ENCODE results near the gene AFMID. TPM values are rescaled to one million over a fixed set of nuclear protein-coding genes. Genes with fewer than 3 reads are reported as not detected.

AFMID gene
- total and polyA plus RNA-seq, 2 donors (not counting 1 experiment from before 2014, with no cell fraction given), result 18.2 to 24.8 TPM

- Histone ChIP-seq H3K27ac (ENCODE audit: low read length in 2 of 2) (no peak overlapping the region), H3K4me3 (ENCODE audit: control extremely low read depth in 1 of 5, extremely low read depth in 1 of 5, insufficient read depth in 1 of 5, low read depth in 2 of 5, low read length in 4 of 5) (no peak overlapping the region), H4K20me1 (ENCODE audit: control insufficient read depth, insufficient read depth, low read length, poor library complexity, severe bottlenecking) (peaks cover 5% of the 10 kb centered on the region), H2AFZ (ENCODE audit: insufficient read depth, low read depth, low read length, poor library complexity, severe bottlenecking) (no peak overlapping the region), H3K36me3 (replicated peaks in 1 of 2; ENCODE audit: control extremely low read depth in 1 of 2, control insufficient read depth in 1 of 2, extremely low read depth in 1 of 2, insufficient read depth in 2 of 2, low read length in 1 of 2) (no peaks in the 10 kb centered on the region), H3K9ac (ENCODE audit: low read length) (no peak overlapping the region), H3K4me2 (replicated peaks; ENCODE audit: low read depth, low read length, poor library complexity, severe bottlenecking) (no peak overlapping the region), H3K79me2 (ENCODE audit: control insufficient read depth, insufficient read depth, low read length) (no peaks in the 10 kb centered on the region), H3K4me1 (ENCODE audit: control insufficient read depth in 2 of 2, insufficient read depth in 2 of 2, low read length in 2 of 2) (peaks cover 43 to 54% of the 10 kb centered on the region in 2 donors), H3K9me3 (ENCODE audit: control extremely low read depth in 1 of 3, control insufficient read depth in 2 of 3, insufficient read depth in 1 of 3, low read length in 2 of 3) (no peaks in the 10 kb centered on the region), H3K27me3 (replicated peaks in 1 of 4; ENCODE audit: control extremely low read depth in 1 of 4, control insufficient read depth in 3 of 4, insufficient read depth in 4 of 4, low read length in 3 of 4) (peaks cover 0 to 6% (median 0%) of the 10 kb centered on the region in 4 experiments)
- DNase-seq (no peak), ATAC-seq (ENCODE audit: low read depth) (no peak)
- TF ChIP-seq CTCF (IDR thresholded peaks at IDR 0.05) (no peak), EZH2 (IDR thresholded peaks at IDR 0.05; ENCODE audit: borderline replicate concordance, insufficient read depth, low read depth, low read length, poor library complexity, severe bottlenecking) (no peak)
- H3K27ac Mint-ChIP-seq, result no peak overlapping the region
- 74% methylated on average over 12 of the region's 14 CpGs for WGBS (ENCODE audit: insufficient coverage)
- H3K4me3 Mint-ChIP-seq, result peak overlapping the region; percentile 47
- ChIA-PET CTCF (interaction anchor here (1.2 to 1.4 kb wide), 2 partner anchors 10 to 80 kb away, joined by 3 to 4 read pairs; no protein-coding TSS in a partner anchor), POLR2A (interaction anchor here (1.5 to 1.6 kb wide), 2 partner anchors 19 to 103 kb away, joined by 4 to 6 read pairs; no protein-coding TSS in a partner anchor)
- intact Hi-C loops (cut with micrococcal nuclease), result no loop called here
- peaks cover 8% of the 10 kb centered on the region for H3K27me3 Mint-ChIP-seq
- H3K4me1 Mint-ChIP-seq, result peaks cover 41% of the 10 kb centered on the region
- H3K9me3 Mint-ChIP-seq (ENCODE audit: insufficient read depth), result no peaks in the 10 kb centered on the region
Measured at GRCh38 chr17:78255953-78256706, 69.0 kb downstream of the AFMID start.
